VCaP (cell line): ENCODE results near the gene LANCL2.

ENCODE experiments used
- H3K27ac ChIP-seq: fragments of 450-650 bp; 2 replicates; pipeline ENCODE4 v1.5.1; 2017
- CTCF ChIP-seq: fragments of 450-650 bp; conservative IDR thresholded peaks from 2 replicates; pipeline ENCODE4 v1.5.1; 2017; ENCODE audit warnings: mild to moderate bottlenecking, moderate library complexity

LANCL2 gene

GRCh38 chr7:55452971-55453370 lies 87.8 kb downstream of the LANCL2 start:
- no peak for TF ChIP-seq CTCF
- H3K27ac ChIP-seq = no peak overlapping the region

GRCh38 chr7:55457801-55458200 lies 92.7 kb downstream of the LANCL2 start:
- no peak overlapping the region for H3K27ac ChIP-seq
- no peak for TF ChIP-seq CTCF

GRCh38 chr7:55458351-55458750 lies 93.2 kb downstream of the LANCL2 start:
- H3K27ac ChIP-seq = no peak overlapping the region
- no peak for TF ChIP-seq CTCF

DNA sequence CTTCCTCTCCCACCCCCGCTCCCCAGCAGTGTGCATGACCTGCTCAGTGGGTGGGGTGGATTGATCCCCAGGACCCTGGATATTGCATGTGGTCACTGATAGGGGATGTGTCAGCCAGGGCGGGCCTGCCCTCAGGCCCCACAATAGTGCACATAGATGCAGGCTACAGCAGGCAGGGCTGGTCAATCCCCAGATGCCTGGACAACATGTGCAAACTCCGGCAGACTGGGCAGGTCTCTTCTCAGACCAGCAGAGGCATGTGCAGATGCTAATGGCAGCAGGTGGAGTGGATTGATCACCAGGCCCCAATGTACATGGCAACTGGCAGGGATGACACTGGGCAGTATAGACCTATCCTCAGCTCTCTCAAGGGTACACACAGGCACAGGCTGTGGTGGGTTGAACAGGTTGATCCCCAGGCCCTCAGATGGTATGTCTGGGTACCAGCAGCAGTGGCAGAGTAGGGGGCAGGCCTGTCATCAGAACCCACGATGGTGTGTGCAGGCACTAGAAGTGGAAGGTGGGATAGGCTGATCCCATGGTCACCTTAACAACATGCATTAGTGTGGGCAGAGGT lies 98.6 kb downstream of the LANCL2 start:
- TF ChIP-seq CTCF = no peak

DNA sequence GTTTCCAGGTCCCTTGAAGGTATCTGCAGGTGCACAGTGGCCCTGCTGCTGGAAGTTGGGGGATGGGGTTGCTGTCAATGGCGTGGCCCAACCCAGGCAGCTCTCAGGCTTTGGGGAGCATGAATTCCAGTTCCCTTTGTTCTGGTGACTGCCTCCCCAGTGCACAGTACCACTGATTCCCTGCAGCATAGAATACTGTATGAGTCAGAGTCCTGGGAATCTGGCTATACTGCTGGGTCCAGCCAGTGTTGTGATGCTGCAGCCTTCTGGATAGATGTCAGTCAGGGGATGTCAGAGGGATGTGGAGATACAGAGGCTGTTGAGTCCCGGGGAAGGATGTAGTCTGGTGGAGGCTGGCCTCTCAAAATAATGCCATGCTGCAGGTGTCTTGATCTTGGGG lies 99.3 kb downstream of the LANCL2 start:
- no peak for TF ChIP-seq CTCF

More for the DNA sequence above, 98.6 kb downstream of the LANCL2 start:
- H3K27ac ChIP-seq = no peak overlapping the region

GRCh38 chr7:55465691-55466090 lies 100.6 kb downstream of the LANCL2 start:
- H3K27ac ChIP-seq = no peak overlapping the region
- TF ChIP-seq CTCF = no peak

More for the DNA sequence above, 99.3 kb downstream of the LANCL2 start:
- H3K27ac ChIP-seq = no peak overlapping the region

- TF ChIP-seq CTCF = no peak
- peak overlapping the region; percentile 66 for H3K27ac ChIP-seq
Observed at GRCh38 chr7:55467047-55467593, 102.0 kb downstream of the LANCL2 start.
